Astrocyte (in vitro differentiated cells and primary cell): ENCODE results near the gene SNRPD2. TPM values are rescaled to one million over a fixed set of nuclear protein-coding genes. Genes with fewer than 3 reads are reported as not detected.

Experiments used
- DNase-seq: peaks from one replicate; pipeline ENCODE4 v3.0.0-alpha.2; 2010; ENCODE audit warnings: low read depth
- FAIRE-seq: peaks from 2 replicates; lab custom pipeline; 2011; peaks lifted over from hg19 to GRCh38; lab: Jason Lieb, UNC
- H2AFZ ChIP-seq: 2 replicates; pipeline ENCODE4 v1.6.0; 2012; ENCODE audit warnings: low read depth, low read length, inconsistent platforms
- H3K27ac ChIP-seq: 2 replicates; pipeline ENCODE4 v1.5.1; 2011; ENCODE audit warnings: low read depth, low read length, inconsistent platforms
- H3K27me3 ChIP-seq: 2 replicates; pipeline ENCODE4 v1.6.0; 2011; ENCODE audit warnings: low read length, inconsistent platforms; ENCODE audit not compliant: insufficient read depth
- H3K36me3 ChIP-seq: 2 replicates; pipeline ENCODE4 v1.5.1; 2011; ENCODE audit warnings: low read length, inconsistent platforms; ENCODE audit not compliant: insufficient read depth
- H3K4me1 ChIP-seq: 2 replicates; pipeline ENCODE4 v1.5.1; 2011; ENCODE audit warnings: low read length, inconsistent platforms; ENCODE audit not compliant: insufficient read depth
- H3K4me2 ChIP-seq: 2 replicates; pipeline ENCODE4 v1.6.0; 2012; ENCODE audit warnings: low read length, inconsistent platforms
- H3K4me3 ChIP-seq: 2 replicates; pipeline ENCODE4 v1.5.1; 2011; ENCODE audit warnings: low read depth, mild to moderate bottlenecking, low read length, inconsistent platforms; ENCODE audit not compliant: insufficient read depth
- H3K79me2 ChIP-seq: 2 replicates; pipeline ENCODE4 v1.6.0; 2012; ENCODE audit warnings: mild to moderate bottlenecking, low read length, inconsistent platforms; ENCODE audit not compliant: insufficient read depth
- H3K9ac ChIP-seq: 2 replicates; pipeline ENCODE4 v1.6.0; 2012; ENCODE audit warnings: mild to moderate bottlenecking, low read length, inconsistent platforms
- H3K9me3 ChIP-seq: 2 replicates; pipeline ENCODE4 v1.5.1; 2012; ENCODE audit warnings: low read depth, mild to moderate bottlenecking, low read length, inconsistent platforms; ENCODE audit not compliant: insufficient read depth
- H4K20me1 ChIP-seq: 2 replicates; pipeline ENCODE4 v1.6.0; 2012; ENCODE audit warnings: low read length, inconsistent platforms; ENCODE audit not compliant: insufficient read depth
- H3K27ac Mint-ChIP-seq: one replicate; pipeline ENCODE4 v1.8.0; 2021; ENCODE audit warnings: mild to moderate bottlenecking, mixed read lengths; ENCODE audit not compliant: unreplicated experiment
- H3K27me3 Mint-ChIP-seq: one replicate; pipeline ENCODE4 v1.8.0; 2021; ENCODE audit warnings: low read depth, mixed read lengths; ENCODE audit not compliant: unreplicated experiment
- H3K36me3 Mint-ChIP-seq: one replicate; pipeline ENCODE4 v1.8.0; 2021; ENCODE audit warnings: low read depth, mixed read lengths; ENCODE audit not compliant: unreplicated experiment
- H3K4me1 Mint-ChIP-seq: one replicate; pipeline ENCODE4 v1.8.0; 2021; ENCODE audit warnings: low read depth, mixed read lengths; ENCODE audit not compliant: unreplicated experiment
- H3K4me3 Mint-ChIP-seq: one replicate; pipeline ENCODE4 v1.8.0; 2021; ENCODE audit warnings: mild to moderate bottlenecking, moderate library complexity, mixed read lengths; ENCODE audit not compliant: unreplicated experiment
- H3K9me3 Mint-ChIP-seq: one replicate; pipeline ENCODE4 v1.8.0; 2021; ENCODE audit warnings: mild to moderate bottlenecking, mixed read lengths; ENCODE audit not compliant: unreplicated experiment
- CTCF ChIP-seq: IDR thresholded peaks from 2 replicates; pipeline ENCODE4 v1.5.1; 2011; ENCODE audit warnings: low read depth, mild to moderate bottlenecking, inconsistent platforms, low read length, moderate library complexity; ENCODE audit not compliant: insufficient read depth
- EZH2 ChIP-seq: IDR thresholded peaks from 2 replicates; pipeline ENCODE4 v1.6.1; 2012; ENCODE audit warnings: mild to moderate bottlenecking, low read length, inconsistent platforms; ENCODE audit not compliant: insufficient read depth
- microRNA-seq: library from miRNA; unstranded; fragments of <30 nt; microRNA quantifications from one replicate; pipeline ENCODE4 v1.2.0, GENCODE V29; 2020
- total RNA-seq: library from RNA; stranded (reverse); gene quantifications from 2 replicates; pipeline ENCODE4 v1.2.1, GENCODE V29; 2021

The SNRPD2 gene
- total RNA-seq, 1 donor from 2014 or later = 459 TPM

- peak within 1 kb of the TSS; percentile 88 for H3K4me3 Mint-ChIP-seq
- peak within 1 kb of the TSS; percentile 90 for H3K4me2 ChIP-seq
- H4K20me1 ChIP-seq = no peaks in the 10 kb centered on the region
- H3K4me3 ChIP-seq = peak within 1 kb of the TSS; percentile 84
- H3K79me2 ChIP-seq = peaks cover 8% of the 10 kb centered on the region
- no peaks in the 10 kb centered on the region for H3K36me3 ChIP-seq
- H2AFZ ChIP-seq = peak within 1 kb of the TSS; percentile 82
- H3K27me3 Mint-ChIP-seq = no peaks in the 10 kb centered on the region
- peak within 1 kb of the TSS; percentile 79 for H3K27ac Mint-ChIP-seq
- H3K27me3 ChIP-seq = no peaks in the 10 kb centered on the region
- peaks cover 4% of the 10 kb centered on the region for H3K36me3 Mint-ChIP-seq
- peaks cover 31% of the 10 kb centered on the region for H3K4me1 ChIP-seq
- H3K9me3 ChIP-seq = no peaks in the 10 kb centered on the region
- DNase-seq (peak; percentile 14), FAIRE-seq (no peak)
- peaks cover 15% of the 10 kb centered on the region for H3K4me1 Mint-ChIP-seq
- peak within 1 kb of the TSS; percentile 2 for H3K27ac ChIP-seq
- H3K9ac ChIP-seq = peak within 1 kb of the TSS; percentile 82
- no peak for TF ChIP-seq CTCF
- H3K9me3 Mint-ChIP-seq = no peaks in the 10 kb centered on the region
Measured at GRCh38 chr19:45638930-45639729, 52.6 kb downstream of the SNRPD2 start, which contains the start of gene EML2. TSS of gene EML2 (minus strand) at chr19:45639397. CDS start at chr19:45639376, 21 bp downstream.

GRCh38 chr19:45637890-45638667 is 53.7 kb downstream of the SNRPD2 start:
- Histone ChIP-seq H4K20me1 (no peaks in the 10 kb centered on the region), H3K79me2 (peaks cover 8% of the 10 kb centered on the region), H3K4me1 (peaks cover 29% of the 10 kb centered on the region), H2AFZ (peak overlapping the region; percentile 58), H3K9ac (peak overlapping the region; percentile 82), H3K36me3 (no peaks in the 10 kb centered on the region), H3K27ac (no peak overlapping the region), H3K4me2 (peak overlapping the region; percentile 90), H3K4me3 (peak overlapping the region; percentile 84), H3K27me3 (no peaks in the 10 kb centered on the region), H3K9me3 (no peaks in the 10 kb centered on the region)
- Mint-ChIP-seq H3K9me3 (no peaks in the 10 kb centered on the region), H3K4me1 (peaks cover 12% of the 10 kb centered on the region), H3K4me3 (peak overlapping the region; percentile 88), H3K27ac (peak overlapping the region; percentile 58), H3K36me3 (peaks cover 4% of the 10 kb centered on the region), H3K27me3 (no peaks in the 10 kb centered on the region)
- FAIRE-seq = no peak
- peak; percentile 47 for DNase-seq
- no peak for TF ChIP-seq CTCF
- TF ChIP-seq EZH2 = no peak

Small RNAs within 50 kb of the gene (microRNA-seq; reads per million reads assigned to microRNA genes)
- 828 reads per million, percentile 80 among the genes with 10 or more reads in this experiment for gene MIR330
- not detected for gene MIR642A
- not detected for gene MIR642B

Other genes with a start within 250 kb of the SNRPD2 start
- 8.2 and 13.3 TPM in 2 replicates for gene FOSB, start 224.0 kb downstream of the SNRPD2 start, total RNA-seq
- gene RTN2, start 194.9 kb downstream of the SNRPD2 start, total RNA-seq = 29.1 and 35.3 TPM in 2 replicates
- gene PPM1N, start 193.5 kb downstream of the SNRPD2 start, total RNA-seq = 0.67 and 1.3 TPM in 2 replicates
- gene VASP, start 184.5 kb downstream of the SNRPD2 start, total RNA-seq = 205 and 222 TPM in 2 replicates
- 12.4 and 12.8 TPM in 2 replicates for gene OPA3, start 107.2 kb downstream of the SNRPD2 start, total RNA-seq
- 0.14 and 0.30 TPM in 2 replicates for gene GPR4, start 89.7 kb downstream of the SNRPD2 start, total RNA-seq
- gene EML2, start 52.6 kb downstream of the SNRPD2 start, total RNA-seq = 24.6 and 27.8 TPM in 2 replicates
- 4.4 and 4.6 TPM in 2 replicates for gene GIPR, start 23.7 kb downstream of the SNRPD2 start, total RNA-seq
- 21.8 and 23.4 TPM in 2 replicates for gene QPCTL, start 713 bp upstream of the SNRPD2 start, total RNA-seq
- gene FBXO46, start 38.9 kb upstream of the SNRPD2 start, total RNA-seq = 19.6 and 21.1 TPM in 2 replicates
- not detected in 2 replicates for gene MEIOSIN, start 41.5 kb upstream of the SNRPD2 start, total RNA-seq
- 23.5 and 24.8 TPM in 2 replicates for gene SIX5, start 77.3 kb upstream of the SNRPD2 start, total RNA-seq
- gene DMPK, start 90.5 kb upstream of the SNRPD2 start, total RNA-seq = 55.9 and 75.2 TPM in 2 replicates
- gene DMWD, start 100.9 kb upstream of the SNRPD2 start, total RNA-seq = 61.9 and 69.0 TPM in 2 replicates
- gene RSPH6A, start 123.4 kb upstream of the SNRPD2 start, total RNA-seq = 0.12 and 0.23 TPM in 2 replicates
- gene SYMPK, start 171.2 kb upstream of the SNRPD2 start, total RNA-seq = 70.0 and 73.5 TPM in 2 replicates
- gene FOXA3, start 172.4 kb upstream of the SNRPD2 start, total RNA-seq = 0.58 and 0.59 TPM in 2 replicates
- gene IRF2BP1, start 194.2 kb upstream of the SNRPD2 start, total RNA-seq = 18.8 and 22.9 TPM in 2 replicates
- 11.0 and 11.7 TPM in 2 replicates for gene MYPOP, start 210.7 kb upstream of the SNRPD2 start, total RNA-seq
- not detected in 2 replicates for gene NANOS2, start 222.8 kb upstream of the SNRPD2 start, total RNA-seq